HG03159 (cell line): Measurements from ENCODE around the gene HIVEP2.

Experiments used
- ATAC-seq: cut with Tn5 transposase; IDR thresholded peaks from one replicate; pipeline ENCODE4 v1.9.1; 2021; ENCODE audit warnings: mild to moderate bottlenecking, moderate library complexity; ENCODE audit not compliant: unreplicated experiment

HIVEP2 gene

DNA sequence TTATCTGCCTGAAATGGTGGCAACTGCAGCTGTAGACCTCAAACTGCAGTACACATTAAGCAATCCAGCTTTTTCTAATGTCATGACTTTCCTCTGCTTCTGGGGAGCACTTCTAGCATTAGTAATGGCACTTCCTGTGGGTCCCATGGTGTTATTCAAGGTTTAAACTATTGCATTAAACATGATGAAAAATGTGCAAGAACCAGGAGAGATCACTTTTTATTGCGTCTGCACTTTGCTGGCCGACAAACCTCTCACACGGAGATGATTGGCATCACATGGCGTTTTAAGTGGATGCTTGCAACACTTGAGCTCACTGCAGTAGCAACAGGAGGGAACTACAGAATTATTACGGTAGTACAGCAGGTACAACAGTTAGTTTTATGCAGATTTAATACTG, 148.4 kb downstream of the HIVEP2 start:
- no peak for ATAC-seq

DNA sequence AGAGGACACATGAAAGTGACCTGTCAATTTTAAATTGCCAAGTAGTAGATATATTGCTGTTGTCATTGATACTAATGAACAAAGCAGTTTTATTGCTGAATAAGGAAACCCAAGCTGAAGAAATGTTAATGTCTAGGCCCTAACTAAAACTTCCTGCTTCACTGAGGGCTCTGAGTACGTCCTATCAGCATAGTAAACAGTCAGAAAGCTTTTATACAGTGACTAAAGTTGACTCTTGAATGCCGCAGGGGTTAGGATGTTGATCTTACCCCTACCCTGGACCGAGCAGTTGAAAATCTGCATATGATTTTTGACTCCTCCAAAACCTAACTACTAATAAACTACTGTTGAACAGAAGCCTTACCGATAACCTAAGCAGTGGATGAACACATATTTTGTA, 149.0 kb downstream of the HIVEP2 start:
- ATAC-seq, result no peak

DNA sequence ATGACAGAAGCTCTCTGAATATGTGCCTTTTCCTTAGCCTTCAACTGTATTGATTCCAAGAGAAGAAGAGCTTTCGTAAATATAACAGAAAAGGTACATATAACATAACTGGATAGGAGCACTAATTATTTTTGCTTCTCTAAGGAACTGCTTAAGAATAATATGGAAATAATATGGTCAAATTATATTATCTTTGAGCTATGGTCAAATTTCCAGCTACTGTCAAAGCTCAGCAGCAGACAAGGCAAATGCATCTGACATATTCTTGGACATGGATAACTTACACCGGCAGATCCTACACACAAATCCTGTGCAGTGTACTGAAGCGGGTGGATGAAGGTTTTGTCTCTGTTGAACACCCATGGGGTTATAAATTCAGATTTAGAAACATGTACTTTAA, 150.6 kb downstream of the HIVEP2 start:
- no peak for ATAC-seq

DNA sequence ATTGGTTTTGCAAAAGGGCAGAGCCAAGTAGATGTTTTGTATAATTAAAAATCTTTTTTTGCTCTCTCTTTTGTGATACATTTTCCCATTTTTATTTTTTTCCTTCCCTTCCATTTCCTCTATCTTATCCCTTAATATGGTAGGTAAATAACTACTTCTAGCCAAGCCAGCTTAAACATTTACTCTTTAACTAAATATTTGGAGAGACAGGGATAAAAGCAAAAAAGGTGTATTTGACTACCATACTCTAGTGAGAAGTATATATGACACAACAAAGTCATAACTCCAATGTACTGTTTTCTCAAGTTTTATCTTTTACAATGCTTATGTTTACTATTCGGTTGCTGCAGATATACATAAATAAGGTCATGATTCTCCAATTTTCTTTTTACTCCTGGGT, 154.7 kb downstream of the HIVEP2 start:
- no peak for ATAC-seq

DNA sequence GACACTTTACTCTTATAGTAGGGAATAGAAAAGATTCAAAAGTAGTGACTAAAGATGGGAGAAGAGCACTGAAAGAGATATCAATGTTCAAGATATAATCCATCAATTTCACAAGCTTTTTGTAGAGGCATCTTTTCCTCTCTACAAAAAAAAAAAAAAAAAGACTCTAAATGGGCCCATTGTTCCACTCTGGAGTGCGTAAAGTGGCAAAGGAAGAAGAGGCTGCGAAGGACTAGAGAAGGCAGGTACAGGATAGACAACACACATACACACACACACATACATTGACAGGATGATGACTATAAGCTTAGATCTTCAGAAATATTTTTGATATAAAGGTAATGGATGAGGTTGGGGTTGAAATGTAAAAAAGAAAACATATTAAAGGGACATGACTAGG, 157.6 kb downstream of the HIVEP2 start:
- no peak for ATAC-seq

DNA sequence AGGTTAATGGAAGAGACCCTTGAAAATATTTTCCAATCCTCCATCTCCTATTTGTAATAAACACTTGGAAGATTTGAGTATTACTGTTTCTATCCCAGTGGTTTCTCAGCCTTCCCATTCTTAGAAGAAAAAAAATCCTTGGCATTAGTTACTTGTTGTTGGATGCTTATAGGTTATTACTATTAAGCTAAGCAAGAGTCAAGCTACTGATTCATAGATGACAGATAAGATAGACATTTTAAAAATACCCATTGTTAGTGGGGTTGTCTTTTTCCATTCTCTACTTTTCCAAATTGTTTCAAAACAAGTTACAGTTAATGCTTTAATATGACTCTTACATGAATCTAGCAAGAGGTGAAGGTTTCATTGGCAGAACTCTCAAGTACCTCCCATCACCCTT, 158.5 kb downstream of the HIVEP2 start:
- no peak for ATAC-seq

DNA sequence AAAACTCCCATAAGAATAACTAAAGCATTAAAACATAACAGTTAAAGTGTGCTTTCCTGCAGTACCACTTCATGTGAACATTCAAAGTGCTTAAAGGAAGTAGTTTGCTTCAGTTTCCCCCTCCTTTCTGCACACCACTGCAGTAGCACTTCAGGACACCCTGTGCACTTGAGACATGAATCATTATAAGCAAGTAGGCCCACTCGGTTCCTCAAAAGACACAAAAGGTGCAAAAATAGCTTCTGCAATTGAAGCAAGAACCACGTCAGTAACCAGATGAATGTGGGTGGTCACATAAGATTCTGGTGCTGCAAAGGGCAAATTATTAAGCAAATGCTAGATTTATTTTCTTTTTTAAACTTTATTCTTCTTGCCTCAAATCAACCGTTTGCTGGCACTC, 160.6 kb downstream of the HIVEP2 start:
- peak; percentile 100 for ATAC-seq

DNA sequence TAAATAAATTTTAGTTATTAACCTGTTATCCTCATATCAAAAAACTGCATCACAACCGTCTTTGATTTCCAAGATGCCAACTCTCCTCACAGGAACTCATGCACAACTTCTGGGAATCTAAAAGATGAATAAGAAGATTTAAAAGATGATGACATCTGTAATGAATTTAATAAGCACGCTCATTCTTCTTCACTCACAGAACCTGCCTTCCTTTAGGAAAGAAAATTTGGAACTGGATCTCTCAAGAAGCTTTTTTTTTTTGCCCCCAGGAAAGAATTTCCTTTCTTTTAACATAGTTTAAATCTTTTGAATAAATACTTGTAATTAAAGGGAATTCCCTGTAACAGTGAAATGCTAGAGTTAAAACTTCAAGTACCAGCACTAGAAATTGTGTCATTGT, 161.5 kb downstream of the HIVEP2 start:
- ATAC-seq, result no peak

DNA sequence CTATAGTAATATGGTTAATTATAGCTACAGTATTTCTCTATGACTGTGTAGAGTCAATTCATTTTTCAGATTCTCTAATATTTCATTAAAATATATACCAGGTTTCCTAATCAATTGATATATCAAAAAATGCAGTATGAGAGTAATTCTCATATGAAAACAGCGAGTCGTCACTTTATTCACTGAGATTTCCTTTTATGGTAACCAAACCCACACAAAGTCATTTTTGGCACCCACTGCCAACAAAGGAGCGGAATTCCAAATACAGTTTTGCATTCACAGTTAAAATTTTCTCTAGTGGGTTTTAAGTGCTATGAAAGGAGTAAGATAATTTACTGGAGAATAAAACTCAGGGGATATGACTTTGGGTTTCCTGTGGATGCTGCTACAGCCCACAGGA, 163.8 kb downstream of the HIVEP2 start:
- no peak for ATAC-seq

DNA sequence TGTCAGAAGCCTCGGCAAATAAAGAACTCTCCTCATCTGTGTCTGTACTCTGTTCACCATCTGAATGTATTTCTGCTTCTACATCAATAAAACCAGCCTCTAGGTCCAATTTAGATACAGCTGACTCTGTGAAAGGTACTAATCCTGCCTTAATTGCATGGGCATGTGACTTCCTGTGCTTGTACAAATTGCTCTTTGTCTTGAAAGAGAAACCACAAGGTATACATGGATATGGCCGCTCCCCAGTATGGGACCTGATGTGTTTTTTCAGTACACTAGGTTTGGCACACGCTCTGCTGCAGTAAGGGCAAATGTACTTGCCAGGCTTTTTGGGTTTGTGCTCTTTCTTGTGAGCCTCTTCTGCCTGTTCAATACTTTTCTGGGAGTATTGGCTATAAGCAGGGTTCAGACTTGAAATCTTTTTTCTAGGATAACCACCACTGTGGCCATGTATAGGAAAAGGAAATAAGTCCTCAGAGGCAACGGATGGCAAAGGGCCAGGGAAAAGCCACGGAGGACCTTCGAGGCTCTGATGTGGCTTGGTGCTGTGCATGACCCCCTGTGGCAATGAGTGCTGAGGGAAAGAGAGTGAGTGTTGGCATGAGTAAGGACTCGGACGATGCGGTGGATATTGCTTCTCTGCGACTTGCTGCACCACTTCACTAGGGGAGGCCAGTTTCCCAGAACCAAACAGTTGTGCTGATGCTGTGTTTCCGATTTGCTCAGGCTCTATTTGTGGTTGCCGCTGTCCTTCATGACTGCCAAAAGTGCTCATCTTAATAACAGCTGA, 170.9 kb downstream of the HIVEP2 start:
- no peak for ATAC-seq

DNA sequence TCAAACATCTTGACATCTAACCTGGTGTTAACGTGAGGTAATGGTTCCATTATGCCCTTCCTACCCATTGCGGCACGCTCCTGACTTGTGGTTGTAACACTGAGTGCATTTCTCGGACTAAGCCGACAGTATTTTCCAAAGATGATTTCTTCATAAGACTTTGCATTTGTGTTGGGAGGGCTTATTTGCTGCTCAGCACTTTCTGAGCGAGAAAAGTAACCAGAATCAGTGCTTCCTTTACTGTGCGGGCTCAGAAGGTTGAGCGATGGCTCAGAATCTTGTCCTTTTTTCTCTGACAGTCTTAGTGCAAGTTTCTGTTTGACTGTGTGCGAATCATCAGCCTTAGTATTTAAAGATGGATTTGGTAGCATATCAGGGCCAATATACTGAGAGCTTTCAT, 171.7 kb downstream of the HIVEP2 start:
- ATAC-seq, result no peak

DNA sequence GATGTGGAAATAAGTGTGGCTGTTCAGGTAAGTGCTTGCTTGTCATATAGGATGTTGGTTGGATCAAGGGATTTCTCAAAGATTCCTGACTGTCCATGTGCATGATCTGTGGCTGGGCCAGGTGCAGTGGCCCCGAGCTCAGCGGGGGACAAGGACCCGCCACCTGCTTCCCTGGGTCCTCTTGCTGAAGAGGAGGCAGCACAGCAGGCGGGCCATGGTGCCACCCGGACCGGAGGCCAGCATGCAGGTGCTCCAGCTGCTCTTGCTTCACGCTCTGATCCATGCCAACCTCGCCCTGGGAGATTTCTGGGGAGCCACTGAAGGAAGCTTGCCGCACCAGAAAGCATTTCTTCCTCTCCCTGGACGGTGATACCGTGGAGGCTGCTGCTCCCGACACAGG, 173.8 kb downstream of the HIVEP2 start:
- ATAC-seq, result no peak

DNA sequence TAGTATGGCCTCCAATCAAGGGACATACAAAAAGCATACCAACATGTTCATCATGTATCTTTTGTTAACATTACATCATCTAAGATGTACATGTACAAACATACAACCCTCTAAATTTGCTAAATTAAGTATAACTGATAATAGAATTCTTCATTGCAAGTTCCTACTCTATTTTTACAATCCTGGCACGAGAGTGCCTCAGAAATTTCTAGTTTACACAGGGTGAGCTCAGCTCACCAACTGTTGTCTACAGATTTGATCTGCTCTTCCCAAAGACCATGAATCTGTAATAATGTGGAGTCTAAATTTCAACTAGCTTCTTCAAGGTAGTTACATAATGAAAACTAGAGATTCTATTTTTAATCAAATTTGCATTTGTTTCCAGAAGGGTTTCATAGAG, 179.7 kb downstream of the HIVEP2 start:
- ATAC-seq, result no peak

DNA sequence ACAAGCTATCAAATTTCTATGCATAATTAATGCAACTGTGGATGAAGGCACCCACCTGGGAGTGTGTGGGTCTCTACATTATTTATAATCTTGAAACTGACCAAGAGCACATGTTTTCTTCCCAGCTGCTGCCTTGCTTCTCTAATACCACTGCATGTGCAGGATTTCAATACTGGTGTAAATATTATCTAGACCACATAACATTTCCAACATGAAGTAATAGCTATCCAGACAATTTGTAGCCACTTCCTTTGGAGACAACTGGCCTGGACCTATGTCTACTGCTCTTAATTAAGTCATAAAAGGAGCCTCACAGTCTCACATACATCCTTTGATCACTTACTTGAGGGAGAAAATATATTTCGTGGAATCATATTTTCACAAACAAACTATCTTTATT, 180.7 kb downstream of the HIVEP2 start:
- no peak for ATAC-seq

DNA sequence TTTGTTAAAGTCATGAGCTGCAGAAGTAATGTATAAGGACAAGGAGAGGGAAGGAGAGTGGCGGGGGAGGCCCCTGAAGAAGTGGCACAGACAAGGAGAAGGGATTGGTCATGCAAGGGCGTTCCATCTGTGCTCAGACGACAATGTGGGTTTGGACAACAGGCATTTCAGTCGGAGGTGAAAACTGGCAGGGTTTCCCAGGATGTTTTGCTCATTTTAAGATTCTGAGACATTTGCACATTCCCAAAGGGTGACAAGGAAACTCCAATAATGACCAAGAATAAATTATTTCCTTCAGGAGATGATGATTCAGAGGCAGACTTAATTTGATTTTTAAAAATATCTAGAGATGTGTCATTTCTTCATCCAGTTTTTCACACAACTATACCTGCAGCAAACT, 181.8 kb downstream of the HIVEP2 start:
- ATAC-seq, result no peak

DNA sequence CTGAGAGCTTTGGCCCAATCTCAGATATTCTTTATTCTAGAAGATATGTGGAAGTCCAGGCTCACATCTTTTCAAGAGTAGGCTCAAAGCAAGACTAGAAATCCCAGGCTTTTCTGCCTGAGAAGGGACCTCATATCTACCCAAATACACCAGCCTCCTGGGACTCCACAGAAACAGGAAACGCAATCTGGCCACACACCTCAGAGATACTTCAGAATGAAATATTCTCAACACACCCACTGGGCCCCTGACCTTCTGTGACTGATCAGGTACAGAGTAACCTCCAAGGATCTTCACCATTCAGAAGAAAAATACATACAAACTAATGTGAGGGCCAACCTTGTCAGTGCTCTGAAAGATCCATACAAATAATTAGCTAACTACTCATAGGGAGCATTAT, 183.2 kb downstream of the HIVEP2 start:
- ATAC-seq, result peak; percentile 72

DNA sequence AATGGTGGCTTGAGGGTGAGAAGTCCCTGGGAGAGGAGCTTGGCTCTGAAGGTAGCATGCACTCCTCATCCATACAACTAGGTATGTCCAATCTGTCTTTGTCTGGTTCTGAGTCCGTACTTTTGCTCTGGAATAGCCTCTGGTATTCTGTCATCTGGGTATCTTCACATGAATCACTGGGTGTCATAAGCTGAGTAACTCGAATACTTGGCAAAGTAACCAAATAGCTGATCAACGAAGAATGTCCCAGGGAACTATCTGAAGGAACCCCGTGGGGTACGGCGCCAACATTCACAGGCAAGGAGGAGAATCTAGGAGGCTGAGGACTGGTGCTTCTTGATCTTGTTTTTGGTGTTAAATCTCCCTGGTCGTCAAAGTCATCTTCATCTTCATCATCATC, 184.8 kb downstream of the HIVEP2 start:
- no peak for ATAC-seq

DNA sequence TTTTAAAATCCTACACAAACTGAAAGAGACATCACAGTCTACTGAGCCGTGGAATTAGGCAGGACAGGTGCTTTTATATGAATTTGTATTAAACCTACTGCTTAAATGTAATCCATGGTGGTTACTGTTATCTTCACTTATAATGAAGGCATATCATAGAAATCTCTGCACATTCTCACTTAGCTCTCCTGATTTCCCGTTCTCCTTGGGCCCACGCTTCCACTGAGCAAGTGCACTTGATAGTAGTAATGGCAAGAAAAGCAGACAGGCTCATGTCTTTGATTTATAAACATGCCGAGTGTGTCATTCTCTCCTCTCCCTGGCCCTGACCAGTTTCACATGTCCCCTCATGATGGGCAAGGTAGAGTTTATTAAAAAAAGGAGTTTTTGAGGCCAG, 186.3 kb downstream of the HIVEP2 start:
- ATAC-seq, result no peak

DNA sequence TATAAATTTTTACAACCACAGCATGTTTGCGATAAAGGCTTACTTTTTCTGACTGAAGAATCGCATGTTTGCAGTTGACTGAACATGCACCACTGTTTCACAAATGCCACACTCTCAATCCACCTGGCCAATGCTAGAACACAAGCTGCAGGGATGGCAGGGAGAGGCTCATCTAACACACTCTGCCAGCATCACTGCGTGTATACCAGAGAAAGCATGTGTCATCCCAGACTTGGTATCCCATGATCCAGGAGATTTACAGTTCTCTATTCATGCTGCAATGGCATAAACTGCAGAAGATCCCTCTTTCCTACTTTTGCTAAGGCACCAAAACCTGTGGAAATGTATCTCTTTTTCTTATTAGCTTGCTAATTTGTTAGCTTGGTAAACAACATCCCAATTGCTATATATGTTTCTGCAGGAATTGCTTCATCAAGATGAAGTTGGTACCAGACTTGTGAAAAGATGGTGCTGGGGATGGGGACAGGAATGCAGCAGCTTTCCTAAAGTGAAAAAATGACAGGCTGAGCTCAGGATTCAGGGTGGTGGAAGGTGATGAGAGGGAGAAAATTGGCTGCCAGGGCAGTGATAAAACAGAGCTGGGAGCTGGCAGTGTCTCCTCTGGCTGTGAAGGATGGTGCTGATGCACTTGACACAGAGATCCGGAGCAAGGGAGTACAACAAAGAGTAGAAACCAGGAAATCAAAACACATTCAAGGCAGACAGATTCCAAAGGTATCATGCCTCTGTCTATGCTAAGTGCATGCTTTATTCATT, 186.9 kb downstream of the HIVEP2 start:
- ATAC-seq, result no peak

DNA sequence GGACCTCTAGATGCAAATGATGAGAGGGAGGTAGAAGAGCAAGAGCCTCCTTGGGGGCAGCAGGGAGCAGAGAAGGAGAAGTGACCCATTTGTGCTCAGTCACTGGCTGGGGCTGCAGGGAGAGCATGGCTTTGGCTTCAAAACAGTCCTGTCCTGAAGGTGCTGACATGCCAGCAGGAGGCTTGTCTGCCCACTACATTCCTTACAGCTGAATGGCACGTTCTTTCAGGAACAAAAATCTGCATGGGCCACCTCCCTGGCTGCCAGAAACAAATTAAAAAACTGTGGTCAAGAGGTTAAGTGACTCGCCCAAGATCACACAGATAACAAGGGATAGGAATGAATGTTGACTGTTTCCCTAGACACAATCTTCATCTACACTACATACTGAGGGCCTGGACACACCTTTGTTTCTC, 188.8 kb downstream of the HIVEP2 start:
- ATAC-seq, result no peak

DNA sequence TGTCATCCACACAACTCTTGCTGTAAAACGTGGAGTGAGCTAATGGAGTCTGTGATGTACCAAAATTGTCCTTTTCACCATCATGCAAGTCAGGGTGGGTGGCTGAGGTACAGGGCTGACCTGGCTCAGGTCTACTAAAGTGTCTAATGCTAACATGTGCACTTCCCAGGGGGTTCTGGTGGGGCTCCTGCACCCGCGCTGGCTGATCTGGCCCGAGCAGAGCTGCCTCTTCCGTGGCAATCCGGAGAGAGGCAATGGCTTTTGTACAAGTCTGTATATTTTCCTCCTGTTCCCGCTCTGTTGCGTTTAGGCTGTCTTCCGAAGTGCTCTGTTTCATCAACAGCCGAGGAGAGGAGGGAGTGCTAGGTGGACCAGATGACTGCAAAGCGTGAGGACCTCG, 191.8 kb downstream of the HIVEP2 start:
- no peak for ATAC-seq

DNA sequence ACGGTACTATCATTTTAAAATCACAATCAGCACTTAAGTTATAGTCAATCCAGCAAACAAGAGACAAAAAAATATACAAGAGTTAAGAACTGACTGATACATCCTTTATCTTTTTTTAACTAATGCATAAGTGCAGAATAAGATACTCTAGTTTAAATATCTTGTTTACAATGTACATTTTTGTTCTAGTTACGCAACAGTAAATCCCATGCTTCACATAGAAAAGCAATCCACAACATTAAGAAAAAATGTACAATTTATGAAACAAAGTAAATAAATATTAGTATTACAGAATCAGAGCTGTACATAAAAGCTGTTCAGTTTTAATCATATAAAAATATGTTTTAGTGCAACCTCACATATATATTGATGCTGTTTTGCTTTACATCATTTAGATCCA, 192.6 kb downstream of the HIVEP2 start:
- no peak for ATAC-seq

DNA sequence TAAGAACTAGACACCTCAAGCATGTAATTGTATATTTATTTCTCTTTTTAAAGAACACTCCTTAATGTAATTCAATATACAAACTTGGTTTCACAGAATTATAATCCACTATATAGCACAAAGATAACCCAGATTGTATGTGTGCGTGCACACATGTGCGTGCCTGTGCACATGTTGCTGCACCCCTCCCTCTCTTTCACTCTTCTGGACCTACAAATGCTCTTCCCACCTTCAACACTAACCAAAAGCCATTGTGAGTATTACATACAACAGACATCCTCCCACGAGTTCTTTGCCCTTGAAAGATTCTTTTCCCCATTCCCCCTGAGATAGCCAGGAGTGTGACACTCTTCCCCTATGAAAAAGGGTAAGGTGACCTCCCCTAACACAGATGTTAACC, 193.5 kb downstream of the HIVEP2 start:
- ATAC-seq, result no peak
